Panc1 (cell line): Measurements from ENCODE around the gene MAP2K6. TPM values are rescaled to one million over a fixed set of nuclear protein-coding genes. Genes with fewer than 3 reads are reported as not detected.

Source experiments
- ATAC-seq: fragments of 200-7000 bp; cut with Tn5 transposase; 2 replicates; pipeline ENCODE4 v1.9.1; 2020; ENCODE audit warnings: mild to moderate bottlenecking, moderate library complexity
- BruUV-seq: library from RNA; stranded (reverse); fragments of 400-500 nt; replicated peaks from 2 replicates; lab custom pipeline; 2021; lab: Mats Ljungman, UMichigan
- CTCF ChIA-PET: fragments of 300-600 bp; sonication (Branson Sonifier 250); formaldehyde crosslinking; loops from one replicate; lab custom pipeline; 2022; ENCODE audit warnings: antibody characterized with exemption; lab: Charles Lee
- POLR2A ChIA-PET: fragments of 300-600 bp; sonication (Branson Sonifier 250); formaldehyde crosslinking; loops from one replicate; lab custom pipeline; 2022; ENCODE audit warnings: antibody characterized with exemption; lab: Charles Lee
- DNase-seq: peaks from one replicate; pipeline ENCODE4 v3.0.0-alpha.2; 2010; ENCODE audit warnings: low read depth, low spot score
- H3K27ac ChIP-seq: 2 replicates; pipeline ENCODE4 v1.5.1; 2011; ENCODE audit warnings: mild to moderate bottlenecking, low read length, inconsistent platforms
- H3K27me3 ChIP-seq: fragments of 200-500 bp; sonication (Bioruptor generic); 2 replicates; pipeline ENCODE4 v1.6.0; 2014; ENCODE audit warnings: low read length, inconsistent platforms; ENCODE audit not compliant: control insufficient read depth, insufficient read depth
- H3K36me3 ChIP-seq: fragments of 200-500 bp; sonication (Bioruptor generic); 2 replicates; pipeline ENCODE4 v1.5.1; 2014; ENCODE audit warnings: inconsistent platforms, mild to moderate bottlenecking, low read length, moderate library complexity; ENCODE audit not compliant: control insufficient read depth, insufficient read depth
- H3K4me1 ChIP-seq: 2 replicates; pipeline ENCODE4 v1.5.1; 2011; ENCODE audit warnings: inconsistent platforms, mild to moderate bottlenecking, low read length, moderate library complexity; ENCODE audit not compliant: control insufficient read depth, insufficient read depth
- H3K4me3 ChIP-seq, 2 experiments: 2 replicates each; pipeline ENCODE4 v1.5.1; 2011 to 2012; ENCODE audit warnings: low read depth in 2 of 2, low read length in 2 of 2, mild to moderate bottlenecking in 2 of 2, inconsistent platforms in 1 of 2, moderate library complexity in 1 of 2
- H3K9me3 ChIP-seq: fragments of 200-500 bp; sonication (Bioruptor generic); 2 replicates; pipeline ENCODE4 v1.5.1; 2014; ENCODE audit warnings: low read depth, mild to moderate bottlenecking, inconsistent platforms, low read length, moderate library complexity; ENCODE audit not compliant: control insufficient read depth, insufficient read depth
- POLR2AphosphoS5 ChIP-seq: IDR thresholded peaks from 2 replicates; pipeline ENCODE4 v1.6.1; 2012; ENCODE audit warnings: mild to moderate bottlenecking, low read depth, low read length, moderate library complexity
- SIN3A ChIP-seq: IDR thresholded peaks from 2 replicates; pipeline ENCODE4 v1.6.1; 2012; ENCODE audit warnings: low read depth, mild to moderate bottlenecking, low read length, moderate library complexity, borderline replicate concordance; ENCODE audit not compliant: insufficient read depth
- TCF7L2 ChIP-seq: IDR thresholded peaks from 2 replicates; pipeline ENCODE4 v1.6.1; 2011; ENCODE audit warnings: mild to moderate bottlenecking, low read depth, low read length, inconsistent platforms
- in situ Hi-C: cut with HindIII; loops from 2 replicates; pipeline ENCODE4 v1.10.0; 2016; ENCODE audit warnings: low sequenced_read_pairs, low pct_unique_long_range_greater_than_20kb
- intact Hi-C: fragments of 100-400 bp; cut with micrococcal nuclease; formaldehyde crosslinking; loops from one replicate; pipeline ENCODE4 v1.10.0; 2022; ENCODE audit not compliant: unreplicated experiment
- total RNA-seq: library from RNA; stranded (reverse); gene quantifications from one replicate; pipeline ENCODE4 v1.2.1, GENCODE V29; 2021; ENCODE audit not compliant: unreplicated experiment
- TF ChIP-seq, protein P1 (sequence below), 2 experiments: IDR thresholded peaks; 2 replicates each; pipeline ENCODE4 v1.6.1; 2011 to 2012; ENCODE audit warnings: low read depth in 2 of 2, control low read depth in 1 of 2, low read length in 1 of 2, mild to moderate bottlenecking in 1 of 2, moderate library complexity in 1 of 2; ENCODE audit not compliant: insufficient read depth in 1 of 2
- TF ChIP-seq, protein P2 (sequence below): fragments of 450-650 bp; IDR thresholded peaks from 2 replicates; pipeline ENCODE4 v1.5.1; 2017; ENCODE audit warnings: mild to moderate bottlenecking

The MAP2K6 gene
- total RNA-seq, 1 experiment from 2014 or later: 11.8 TPM

DNA sequence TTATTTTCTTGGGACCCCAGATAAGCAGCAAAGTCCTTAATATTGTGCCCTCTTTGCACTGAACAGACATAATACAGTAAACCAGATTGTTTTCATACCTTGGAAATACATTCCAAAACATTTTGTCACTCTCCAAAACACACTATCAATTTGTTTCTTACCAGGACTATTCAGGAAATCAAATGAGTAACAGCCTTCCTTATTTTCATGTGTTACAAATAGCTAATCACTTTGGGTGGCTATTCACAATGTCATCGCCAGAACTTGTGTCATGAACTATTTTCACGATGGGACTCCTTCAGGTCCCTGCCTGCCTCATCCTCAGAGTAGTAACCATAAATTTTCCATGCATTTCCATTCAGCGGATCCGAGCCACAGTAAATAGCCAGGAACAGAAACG is 104.5 kb downstream of the MAP2K6 start:
- no peaks in the 10 kb centered on the region for H3K36me3 ChIP-seq
- H3K4me3 ChIP-seq: no peak overlapping the region
- no TSS peak for BruUV-seq
- H3K4me1 ChIP-seq: no peaks in the 10 kb centered on the region
- POLR2A ChIA-PET: no interaction called here
- TF ChIP-seq TCF7L2 (no peak), POLR2AphosphoS5 (no peak), SIN3A (no peak)
- TF ChIP-seq, protein P1, sequence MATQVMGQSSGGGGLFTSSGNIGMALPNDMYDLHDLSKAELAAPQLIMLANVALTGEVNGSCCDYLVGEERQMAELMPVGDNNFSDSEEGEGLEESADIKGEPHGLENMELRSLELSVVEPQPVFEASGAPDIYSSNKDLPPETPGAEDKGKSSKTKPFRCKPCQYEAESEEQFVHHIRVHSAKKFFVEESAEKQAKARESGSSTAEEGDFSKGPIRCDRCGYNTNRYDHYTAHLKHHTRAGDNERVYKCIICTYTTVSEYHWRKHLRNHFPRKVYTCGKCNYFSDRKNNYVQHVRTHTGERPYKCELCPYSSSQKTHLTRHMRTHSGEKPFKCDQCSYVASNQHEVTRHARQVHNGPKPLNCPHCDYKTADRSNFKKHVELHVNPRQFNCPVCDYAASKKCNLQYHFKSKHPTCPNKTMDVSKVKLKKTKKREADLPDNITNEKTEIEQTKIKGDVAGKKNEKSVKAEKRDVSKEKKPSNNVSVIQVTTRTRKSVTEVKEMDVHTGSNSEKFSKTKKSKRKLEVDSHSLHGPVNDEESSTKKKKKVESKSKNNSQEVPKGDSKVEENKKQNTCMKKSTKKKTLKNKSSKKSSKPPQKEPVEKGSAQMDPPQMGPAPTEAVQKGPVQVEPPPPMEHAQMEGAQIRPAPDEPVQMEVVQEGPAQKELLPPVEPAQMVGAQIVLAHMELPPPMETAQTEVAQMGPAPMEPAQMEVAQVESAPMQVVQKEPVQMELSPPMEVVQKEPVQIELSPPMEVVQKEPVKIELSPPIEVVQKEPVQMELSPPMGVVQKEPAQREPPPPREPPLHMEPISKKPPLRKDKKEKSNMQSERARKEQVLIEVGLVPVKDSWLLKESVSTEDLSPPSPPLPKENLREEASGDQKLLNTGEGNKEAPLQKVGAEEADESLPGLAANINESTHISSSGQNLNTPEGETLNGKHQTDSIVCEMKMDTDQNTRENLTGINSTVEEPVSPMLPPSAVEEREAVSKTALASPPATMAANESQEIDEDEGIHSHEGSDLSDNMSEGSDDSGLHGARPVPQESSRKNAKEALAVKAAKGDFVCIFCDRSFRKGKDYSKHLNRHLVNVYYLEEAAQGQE (IDR thresholded peaks at IDR 0.05; ENCODE audit: insufficient read depth in 1 of 2, low read depth in 2 of 2, low read length in 1 of 2): no peak
- TF ChIP-seq, protein P2, sequence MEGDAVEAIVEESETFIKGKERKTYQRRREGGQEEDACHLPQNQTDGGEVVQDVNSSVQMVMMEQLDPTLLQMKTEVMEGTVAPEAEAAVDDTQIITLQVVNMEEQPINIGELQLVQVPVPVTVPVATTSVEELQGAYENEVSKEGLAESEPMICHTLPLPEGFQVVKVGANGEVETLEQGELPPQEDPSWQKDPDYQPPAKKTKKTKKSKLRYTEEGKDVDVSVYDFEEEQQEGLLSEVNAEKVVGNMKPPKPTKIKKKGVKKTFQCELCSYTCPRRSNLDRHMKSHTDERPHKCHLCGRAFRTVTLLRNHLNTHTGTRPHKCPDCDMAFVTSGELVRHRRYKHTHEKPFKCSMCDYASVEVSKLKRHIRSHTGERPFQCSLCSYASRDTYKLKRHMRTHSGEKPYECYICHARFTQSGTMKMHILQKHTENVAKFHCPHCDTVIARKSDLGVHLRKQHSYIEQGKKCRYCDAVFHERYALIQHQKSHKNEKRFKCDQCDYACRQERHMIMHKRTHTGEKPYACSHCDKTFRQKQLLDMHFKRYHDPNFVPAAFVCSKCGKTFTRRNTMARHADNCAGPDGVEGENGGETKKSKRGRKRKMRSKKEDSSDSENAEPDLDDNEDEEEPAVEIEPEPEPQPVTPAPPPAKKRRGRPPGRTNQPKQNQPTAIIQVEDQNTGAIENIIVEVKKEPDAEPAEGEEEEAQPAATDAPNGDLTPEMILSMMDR: no peak
- H3K9me3 ChIP-seq: no peaks in the 10 kb centered on the region
- CTCF ChIA-PET: interaction anchor here (0.6 kb wide), 1 partner anchor 27 kb away, joined by 4 read pairs; no protein-coding TSS in a partner anchor
- DNase-seq: no peak
- no peak for ATAC-seq
- in situ Hi-C loops (no loop called here), intact Hi-C loops (no loop called here)
- no peaks in the 10 kb centered on the region for H3K27me3 ChIP-seq
- no peak overlapping the region for H3K27ac ChIP-seq

DNA sequence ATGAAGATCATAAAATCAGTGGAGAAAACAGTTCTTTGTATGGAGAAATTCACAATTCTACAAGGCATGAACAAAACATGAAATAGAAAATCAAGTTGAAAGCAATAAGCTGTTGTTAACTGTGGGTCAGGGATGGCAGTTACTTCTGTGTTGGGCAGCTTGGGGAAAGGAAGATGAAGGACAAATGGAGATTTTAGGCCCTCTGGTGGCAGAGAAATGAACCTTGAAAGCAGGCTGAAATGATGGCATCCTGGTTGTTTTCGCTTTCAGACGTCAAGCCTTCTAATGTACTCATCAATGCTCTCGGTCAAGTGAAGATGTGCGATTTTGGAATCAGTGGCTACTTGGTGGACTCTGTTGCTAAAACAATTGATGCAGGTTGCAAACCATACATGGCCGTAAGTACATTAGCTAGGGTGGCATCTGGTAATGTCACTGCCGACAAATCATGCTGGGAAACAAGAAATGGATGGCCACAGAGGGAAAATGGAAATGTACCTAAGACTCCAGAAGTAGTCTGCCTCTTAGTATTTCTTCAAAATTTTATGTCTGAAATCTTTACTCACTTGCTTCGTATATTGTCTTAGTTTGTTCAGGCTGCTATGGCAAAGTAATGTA is 108.9 kb downstream of the MAP2K6 start:
- BruUV-seq: no TSS peak
- no peaks in the 10 kb centered on the region for H3K9me3 ChIP-seq
- TF ChIP-seq, protein P2: peak; percentile 81
- TF ChIP-seq, protein P1 (IDR thresholded peaks at IDR 0.05; ENCODE audit: insufficient read depth in 1 of 2, low read depth in 2 of 2, low read length in 1 of 2): no peak
- ChIA-PET CTCF (interaction anchor here (0.6 to 0.7 kb wide), 2 partner anchors 23 to 45 kb away, joined by 3 to 5 read pairs; no protein-coding TSS in a partner anchor), POLR2A (no interaction called here)
- H3K27ac ChIP-seq: peak overlapping the region; percentile 30
- intact Hi-C loops (no loop called here), in situ Hi-C loops (no loop called here)
- ATAC-seq: peak; percentile 76; the same call in 1 of the 2 replicates
- H3K27me3 ChIP-seq: no peaks in the 10 kb centered on the region
- H3K36me3 ChIP-seq: no peaks in the 10 kb centered on the region; the same call in 1 of the 2 replicates
- H3K4me1 ChIP-seq: no peaks in the 10 kb centered on the region
- H3K4me3 ChIP-seq: peak overlapping the region in 1 of 2 experiments; percentile 35; a peak in 2 of 4 replicates
- peak; percentile 24 for DNase-seq
